ENCODE results near the gene NEUROG1.

The NEUROG1 gene

GRCh38 chr5:135517631-135518030, 18.1 kb downstream of the NEUROG1 start:
- H3K36me3 ChIP-seq (ENCODE audit: control insufficient read depth, insufficient read depth, low read length): no peaks in the 10 kb centered on the region
- no peak overlapping the region for H3K4me3 ChIP-seq (ENCODE audit: low read length)
- no peak overlapping the region for H3K27ac ChIP-seq (ENCODE audit: low read depth, low read length)
- H3K27me3 ChIP-seq (ENCODE audit: control insufficient read depth, insufficient read depth, low read length): no peaks in the 10 kb centered on the region
- H3K4me1 ChIP-seq (ENCODE audit: control insufficient read depth, insufficient read depth, low read length): no peaks in the 10 kb centered on the region
- H3K9ac ChIP-seq (ENCODE audit: low read length): no peak overlapping the region

- Histone ChIP-seq H3K27ac (ENCODE audit: low read depth, low read length) (no peak overlapping the region), H3K36me3 (ENCODE audit: control insufficient read depth, insufficient read depth, low read length) (no peaks in the 10 kb centered on the region), H3K27me3 (ENCODE audit: control insufficient read depth, insufficient read depth, low read length) (peaks cover 2% of the 10 kb centered on the region), H3K9ac (ENCODE audit: low read length) (no peak overlapping the region), H3K4me3 (ENCODE audit: low read length) (no peak overlapping the region), H3K4me1 (ENCODE audit: control insufficient read depth, insufficient read depth, low read length) (no peaks in the 10 kb centered on the region)
Observed at GRCh38 chr5:135514116-135514515, 21.6 kb downstream of the NEUROG1 start.

GRCh38 chr5:135511761-135512575, 23.8 kb downstream of the NEUROG1 start:
- H3K4me3 ChIP-seq (ENCODE audit: low read length): no peak overlapping the region
- peaks cover 3% of the 10 kb centered on the region for H3K27me3 ChIP-seq (ENCODE audit: control insufficient read depth, insufficient read depth, low read length)
- no peaks in the 10 kb centered on the region for H3K36me3 ChIP-seq (ENCODE audit: control insufficient read depth, insufficient read depth, low read length)
- no peaks in the 10 kb centered on the region for H3K4me1 ChIP-seq (ENCODE audit: control insufficient read depth, insufficient read depth, low read length)
- no peak overlapping the region for H3K9ac ChIP-seq (ENCODE audit: low read length)
- H3K27ac ChIP-seq (ENCODE audit: low read depth, low read length): no peak overlapping the region

- H3K36me3 ChIP-seq (ENCODE audit: control insufficient read depth, insufficient read depth, low read length): no peaks in the 10 kb centered on the region
- H3K27me3 ChIP-seq (ENCODE audit: control insufficient read depth, insufficient read depth, low read length): peaks cover 4% of the 10 kb centered on the region
- no peaks in the 10 kb centered on the region for H3K4me1 ChIP-seq (ENCODE audit: control insufficient read depth, insufficient read depth, low read length)
- no peak overlapping the region for H3K9ac ChIP-seq (ENCODE audit: low read length)
- no peak overlapping the region for H3K27ac ChIP-seq (ENCODE audit: low read depth, low read length)
- H3K4me3 ChIP-seq (ENCODE audit: low read length): no peak overlapping the region
Observed at GRCh38 chr5:135509995-135510394, 25.8 kb downstream of the NEUROG1 start.

GRCh38 chr5:135508496-135509005, 27.2 kb downstream of the NEUROG1 start:
- Histone ChIP-seq H3K27ac (ENCODE audit: low read depth, low read length) (no peak overlapping the region), H3K4me1 (ENCODE audit: control insufficient read depth, insufficient read depth, low read length) (no peaks in the 10 kb centered on the region), H3K36me3 (ENCODE audit: control insufficient read depth, insufficient read depth, low read length) (no peaks in the 10 kb centered on the region), H3K4me3 (ENCODE audit: low read length) (no peak overlapping the region), H3K27me3 (ENCODE audit: control insufficient read depth, insufficient read depth, low read length) (peaks cover 4% of the 10 kb centered on the region), H3K9ac (ENCODE audit: low read length) (no peak overlapping the region)

GRCh38 chr5:135505973-135506372, 29.8 kb downstream of the NEUROG1 start:
- H3K4me1 ChIP-seq (ENCODE audit: control insufficient read depth, insufficient read depth, low read length): no peaks in the 10 kb centered on the region
- no peak overlapping the region for H3K4me3 ChIP-seq (ENCODE audit: low read length)
- H3K27ac ChIP-seq (ENCODE audit: low read depth, low read length): no peak overlapping the region
- no peak overlapping the region for H3K9ac ChIP-seq (ENCODE audit: low read length)
- peaks cover 4% of the 10 kb centered on the region for H3K27me3 ChIP-seq (ENCODE audit: control insufficient read depth, insufficient read depth, low read length)
- H3K36me3 ChIP-seq (ENCODE audit: control insufficient read depth, insufficient read depth, low read length): no peaks in the 10 kb centered on the region

- H3K36me3 ChIP-seq (ENCODE audit: control insufficient read depth, insufficient read depth, low read length): no peaks in the 10 kb centered on the region
- no peak overlapping the region for H3K4me3 ChIP-seq (ENCODE audit: low read length)
- H3K4me1 ChIP-seq (ENCODE audit: control insufficient read depth, insufficient read depth, low read length): no peaks in the 10 kb centered on the region
- H3K27me3 ChIP-seq (ENCODE audit: control insufficient read depth, insufficient read depth, low read length): peaks cover 2% of the 10 kb centered on the region
- no peak overlapping the region for H3K27ac ChIP-seq (ENCODE audit: low read depth, low read length)
- H3K9ac ChIP-seq (ENCODE audit: low read length): no peak overlapping the region
Observed at GRCh38 chr5:135504376-135504775, 31.4 kb downstream of the NEUROG1 start.

- peaks cover 2% of the 10 kb centered on the region for H3K27me3 ChIP-seq (ENCODE audit: control insufficient read depth, insufficient read depth, low read length)
Observed at GRCh38 chr5:135503871-135504270, 31.9 kb downstream of the NEUROG1 start.

GRCh38 chr5:135502836-135503520, 32.8 kb downstream of the NEUROG1 start:
- Histone ChIP-seq H3K9ac (ENCODE audit: low read length) (no peak overlapping the region), H3K36me3 (ENCODE audit: control insufficient read depth, insufficient read depth, low read length) (no peaks in the 10 kb centered on the region), H3K27ac (ENCODE audit: low read depth, low read length) (no peak overlapping the region), H3K27me3 (ENCODE audit: control insufficient read depth, insufficient read depth, low read length) (peaks cover 2% of the 10 kb centered on the region), H3K4me3 (ENCODE audit: low read length) (no peak overlapping the region), H3K4me1 (ENCODE audit: control insufficient read depth, insufficient read depth, low read length) (no peaks in the 10 kb centered on the region)

More at GRCh38 chr5:135503871-135504270, 31.9 kb downstream of the NEUROG1 start:
- Histone ChIP-seq H3K27ac (ENCODE audit: low read depth, low read length) (no peak overlapping the region), H3K4me1 (ENCODE audit: control insufficient read depth, insufficient read depth, low read length) (no peaks in the 10 kb centered on the region), H3K9ac (ENCODE audit: low read length) (no peak overlapping the region), H3K4me3 (ENCODE audit: low read length) (no peak overlapping the region), H3K36me3 (ENCODE audit: control insufficient read depth, insufficient read depth, low read length) (no peaks in the 10 kb centered on the region)

GRCh38 chr5:135501965-135502364, 33.8 kb downstream of the NEUROG1 start:
- Histone ChIP-seq H3K4me1 (ENCODE audit: control insufficient read depth, insufficient read depth, low read length) (no peaks in the 10 kb centered on the region), H3K27ac (ENCODE audit: low read depth, low read length) (no peak overlapping the region), H3K9ac (ENCODE audit: low read length) (no peak overlapping the region), H3K36me3 (ENCODE audit: control insufficient read depth, insufficient read depth, low read length) (no peaks in the 10 kb centered on the region), H3K27me3 (ENCODE audit: control insufficient read depth, insufficient read depth, low read length) (peaks cover under 1% of the 10 kb centered on the region), H3K4me3 (ENCODE audit: low read length) (no peak overlapping the region)

GRCh38 chr5:135498637-135498995, 37.1 kb downstream of the NEUROG1 start:
- no peak overlapping the region for H3K27ac ChIP-seq (ENCODE audit: low read depth, low read length)
- H3K36me3 ChIP-seq (ENCODE audit: control insufficient read depth, insufficient read depth, low read length): no peaks in the 10 kb centered on the region
- no peaks in the 10 kb centered on the region for H3K4me1 ChIP-seq (ENCODE audit: control insufficient read depth, insufficient read depth, low read length)
- H3K9ac ChIP-seq (ENCODE audit: low read length): no peak overlapping the region
- no peaks in the 10 kb centered on the region for H3K27me3 ChIP-seq (ENCODE audit: control insufficient read depth, insufficient read depth, low read length)
- no peak overlapping the region for H3K4me3 ChIP-seq (ENCODE audit: low read length)

- H3K27ac ChIP-seq (ENCODE audit: low read depth, low read length): no peak overlapping the region
- no peak overlapping the region for H3K9ac ChIP-seq (ENCODE audit: low read length)
- no peaks in the 10 kb centered on the region for H3K27me3 ChIP-seq (ENCODE audit: control insufficient read depth, insufficient read depth, low read length)
- no peak overlapping the region for H3K4me3 ChIP-seq (ENCODE audit: low read length)
- H3K4me1 ChIP-seq (ENCODE audit: control insufficient read depth, insufficient read depth, low read length): no peaks in the 10 kb centered on the region
- no peaks in the 10 kb centered on the region for H3K36me3 ChIP-seq (ENCODE audit: control insufficient read depth, insufficient read depth, low read length)
Observed at GRCh38 chr5:135497971-135498636, 37.7 kb downstream of the NEUROG1 start.
